HepG2 (cell line): ENCODE results near the gene CD209. TPM values are rescaled to one million over a fixed set of nuclear protein-coding genes. Genes with fewer than 3 reads are reported as not detected.

Experiments
- ATAC-seq: fragments of 200-7000 bp; cut with Tn5 transposase; 3 replicates; pipeline ENCODE4 v1.9.1; 2020; ENCODE audit warnings: mild to moderate bottlenecking, moderate library complexity
- BruUV-seq: library from RNA; stranded (reverse); fragments of 400-500 nt; replicated peaks from 2 replicates; lab custom pipeline; 2021; lab: Mats Ljungman, UMichigan
- CTCF ChIA-PET: fragments of 300-600 bp; formaldehyde crosslinking; extraction: SDS; loops from one replicate; lab custom pipeline; 2021; ENCODE audit warnings: low total read pairs, inconsistent platforms, low intra/inter-chr PET ratio; lab: Yijun Ruan, JAX
- POLR2A ChIA-PET: fragments of 350-600 bp; sonication (Branson Sonifier 250); formaldehyde crosslinking; loops from one replicate; lab custom pipeline; 2020; ENCODE audit warnings: antibody characterized with exemption, inconsistent platforms; lab: Yijun Ruan, JAX
- DNase-seq: peaks from one replicate; pipeline ENCODE4 v3.0.0-alpha.2; 2015; ENCODE audit warnings: low spot score
- FAIRE-seq: peaks from 3 replicates; lab custom pipeline; 2011; peaks lifted over from hg19 to GRCh38; lab: Jason Lieb, UNC
- H2AFZ ChIP-seq: one replicate; pipeline ENCODE4 v1.6.1; 2011; ENCODE audit warnings: low read length, inconsistent platforms
- H3K27ac ChIP-seq: fragments of 300-600 bp; 3 replicates; pipeline ENCODE4 v1.8.0; 2011; ENCODE audit warnings: mixed run types, mild to moderate bottlenecking, mixed read lengths, low read length, inconsistent platforms; ENCODE audit not compliant: insufficient read depth; ENCODE audit errors: extremely low read length
- H3K27me3 ChIP-seq, 2 experiments: fragments of 200-600 bp in 1 of 2; 2 replicates in 1 of 2; 3 replicates in 1 of 2; pipeline versions ENCODE4 v1.6.0 to v1.8.0; 2011; ENCODE audit warnings: low read length in 2 of 2, mild to moderate bottlenecking in 2 of 2, moderate library complexity in 2 of 2, inconsistent platforms in 1 of 2; ENCODE audit not compliant: insufficient read depth in 2 of 2, control insufficient read depth in 1 of 2
- H3K36me3 ChIP-seq, 2 experiments: fragments of 200-600 bp in 1 of 2; replicated peaks in 1 of 2; 2 replicates in 1 of 2; 3 replicates in 1 of 2; pipeline versions ENCODE4 v1.5.1 to v1.8.0; 2011; ENCODE audit warnings: low read length in 2 of 2, inconsistent platforms in 1 of 2; ENCODE audit not compliant: insufficient read depth in 2 of 2, control insufficient read depth in 1 of 2
- H3K4me1 ChIP-seq: 2 replicates; pipeline ENCODE4 v1.5.1; 2012; ENCODE audit warnings: low read length, inconsistent platforms; ENCODE audit not compliant: insufficient read depth
- H3K4me2 ChIP-seq: 2 replicates; pipeline ENCODE4 v1.6.0; 2011; ENCODE audit warnings: low read depth, low read length, inconsistent platforms
- H3K4me3 ChIP-seq, 3 experiments: fragments of 200-600 bp in 1 of 3; sonication (generic), shearing (Covaris generic) in 1 of 3; replicated peaks in 1 of 3; 2 replicates each; pipeline ENCODE4 v1.5.1; 2011 to 2016; ENCODE audit warnings: low read length in 3 of 3, inconsistent platforms in 2 of 3, low read depth in 2 of 3, mild to moderate bottlenecking in 2 of 3, control low read depth in 1 of 3, mixed read lengths in 1 of 3; ENCODE audit not compliant: insufficient read depth in 1 of 3
- H3K79me2 ChIP-seq: one replicate; pipeline ENCODE4 v1.6.1; 2011; ENCODE audit warnings: low read length, inconsistent platforms; ENCODE audit not compliant: insufficient read depth
- H3K9ac ChIP-seq: 2 replicates; pipeline ENCODE4 v1.6.0; 2011; ENCODE audit warnings: mild to moderate bottlenecking, low read depth, low read length, inconsistent platforms; ENCODE audit not compliant: insufficient read depth
- H3K9me3 ChIP-seq: 2 replicates; pipeline ENCODE4 v1.5.1; 2012; ENCODE audit warnings: mild to moderate bottlenecking, low read length
- H4K20me1 ChIP-seq: 2 replicates; pipeline ENCODE4 v1.6.0; 2011; ENCODE audit warnings: inconsistent platforms, mild to moderate bottlenecking, low read length, moderate library complexity; ENCODE audit not compliant: insufficient read depth
- AKNA ChIP-seq: sonication (generic); formaldehyde crosslinking; IDR thresholded peaks from 2 replicates; pipeline ENCODE4 v1.4.0; 2020; ENCODE audit warnings: missing genetic modification reagents, borderline replicate concordance
- DNMT3B ChIP-seq: conservative IDR thresholded peaks from 2 replicates; pipeline ENCODE4 v1.6.1; 2016; ENCODE audit warnings: missing biosample characterization, control low read depth
- HDAC2 ChIP-seq: sonication (generic); formaldehyde crosslinking; IDR thresholded peaks from 2 replicates; pipeline ENCODE4 v1.4.0; 2020; ENCODE audit warnings: missing genetic modification reagents
- WGBS: methylation state at CpG from one replicate; pipeline ENCODE4 v1.1.6; 2017; ENCODE audit warnings: low lambda C conversion rate; 5-methylcytosine and 5-hydroxymethylcytosine counted together
- in situ Hi-C: cut with HindIII; loops from 2 replicates; pipeline ENCODE4 v1.10.0; 2017; ENCODE audit warnings: low pct_unique_long_range_greater_than_20kb; ENCODE audit not compliant: extremely low pct_ligation_motif_present
- intact Hi-C: fragments of 100-400 bp; cut with micrococcal nuclease; formaldehyde crosslinking; loops from one replicate; pipeline ENCODE4 v1.10.0; 2022; ENCODE audit not compliant: unreplicated experiment
- polyA plus RNA-seq, 8 experiments: library from polyadenylated mRNA; depleted of rRNA in 3 of 8; stranded (reverse) in 7 of 8; unstranded in 1 of 8; fragments of >200 nt; fragmentation: Illumina TruSeq in 4 of 8; extraction: Trizol in 4 of 8; gene quantifications; 2 replicates each; pipeline versions ENCODE4 v1.2.1 to v1.2.3, GENCODE V29; 2011 to 2016; ENCODE audit warnings: low read depth in 4 of 8, missing spikeins in 1 of 8, mixed read lengths in 1 of 8; ENCODE audit not compliant: insufficient read depth in 1 of 8
- total RNA-seq, 5 experiments: library from RNA; depleted of rRNA; stranded (reverse); fragments of >200 nt; fragmentation: Illumina TruSeq; extraction: Trizol; gene quantifications; 2 replicates each; pipeline ENCODE4 v1.2.3, GENCODE V29; 2016; ENCODE audit warnings: low read depth in 1 of 5

CD209 gene
- total and polyA plus RNA-seq, 2 of the 13 experiments (the other 11 are each of a cell fraction or from before 2014, with no cell fraction given) = not detected

- ChIA-PET POLR2A (no interaction called here), CTCF (no interaction called here)
- Histone ChIP-seq H3K9ac (no peak overlapping the region), H4K20me1 (no peaks in the 10 kb centered on the region; the same call in 1 of the 2 replicates), H3K9me3 (no peaks in the 10 kb centered on the region), H3K4me1 (no peaks in the 10 kb centered on the region), H3K79me2 (no peaks in the 10 kb centered on the region), H3K4me3 (no peak overlapping the region), H2AFZ (no peak overlapping the region), H3K36me3 (no peaks in the 10 kb centered on the region), H3K27me3 (peaks cover 2 to 17% of the 10 kb centered on the region in 2 experiments), H3K27ac (no peak overlapping the region), H3K4me2 (no peak overlapping the region)
- BruUV-seq = no TSS peak
- WGBS = 16% methylated on average over 12 of the region's 67 CpGs
- FAIRE-seq (no peak), DNase-seq (no peak), ATAC-seq (peak; percentile 26; the same call in 1 of the 3 replicates)
- TF ChIP-seq AKNA (CRISPR knock-in tag) (no peak), DNMT3B (no peak), HDAC2 (no peak)
- in situ Hi-C loops (no loop called here), intact Hi-C loops (no loop called here)
Measured at GRCh38 chr19:7788178-7788932, 41.0 kb upstream of the CD209 start.
